ENCODE measurements around the gene NKTR.

The NKTR gene

DNA sequence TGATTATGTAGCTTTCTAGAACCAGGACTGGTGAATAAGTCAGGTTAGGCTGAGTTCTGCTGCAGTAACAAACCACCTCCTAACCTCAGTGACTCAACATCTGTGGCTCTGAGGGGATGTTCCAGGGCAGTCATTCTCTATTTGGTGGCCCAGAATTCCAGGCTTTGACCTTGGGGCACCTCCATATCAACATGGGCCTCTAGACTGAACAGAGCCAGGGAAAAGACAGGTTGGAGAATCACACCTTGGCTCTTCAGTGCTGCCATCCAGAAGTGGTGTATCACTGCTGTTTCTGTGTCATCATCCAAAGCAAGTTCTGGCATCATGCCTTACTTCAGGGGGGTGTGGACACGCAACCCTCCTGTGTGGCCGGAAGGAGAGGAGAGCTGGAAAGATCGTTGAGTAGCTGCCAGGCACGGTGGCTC, 68.3 kb downstream of the NKTR start:
- TF ChIP-seq, protein P1, sequence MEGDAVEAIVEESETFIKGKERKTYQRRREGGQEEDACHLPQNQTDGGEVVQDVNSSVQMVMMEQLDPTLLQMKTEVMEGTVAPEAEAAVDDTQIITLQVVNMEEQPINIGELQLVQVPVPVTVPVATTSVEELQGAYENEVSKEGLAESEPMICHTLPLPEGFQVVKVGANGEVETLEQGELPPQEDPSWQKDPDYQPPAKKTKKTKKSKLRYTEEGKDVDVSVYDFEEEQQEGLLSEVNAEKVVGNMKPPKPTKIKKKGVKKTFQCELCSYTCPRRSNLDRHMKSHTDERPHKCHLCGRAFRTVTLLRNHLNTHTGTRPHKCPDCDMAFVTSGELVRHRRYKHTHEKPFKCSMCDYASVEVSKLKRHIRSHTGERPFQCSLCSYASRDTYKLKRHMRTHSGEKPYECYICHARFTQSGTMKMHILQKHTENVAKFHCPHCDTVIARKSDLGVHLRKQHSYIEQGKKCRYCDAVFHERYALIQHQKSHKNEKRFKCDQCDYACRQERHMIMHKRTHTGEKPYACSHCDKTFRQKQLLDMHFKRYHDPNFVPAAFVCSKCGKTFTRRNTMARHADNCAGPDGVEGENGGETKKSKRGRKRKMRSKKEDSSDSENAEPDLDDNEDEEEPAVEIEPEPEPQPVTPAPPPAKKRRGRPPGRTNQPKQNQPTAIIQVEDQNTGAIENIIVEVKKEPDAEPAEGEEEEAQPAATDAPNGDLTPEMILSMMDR (conservative IDR thresholded peaks at IDR 0.05; ENCODE audit: control insufficient read depth, insufficient read depth, low read depth, low read length), result no peak
- peak; percentile 75 for DNase-seq (ENCODE audit: low read depth)
- H3K4me3 ChIP-seq (ENCODE audit: control insufficient read depth, low read depth, low read length), result no peak overlapping the region

DNA sequence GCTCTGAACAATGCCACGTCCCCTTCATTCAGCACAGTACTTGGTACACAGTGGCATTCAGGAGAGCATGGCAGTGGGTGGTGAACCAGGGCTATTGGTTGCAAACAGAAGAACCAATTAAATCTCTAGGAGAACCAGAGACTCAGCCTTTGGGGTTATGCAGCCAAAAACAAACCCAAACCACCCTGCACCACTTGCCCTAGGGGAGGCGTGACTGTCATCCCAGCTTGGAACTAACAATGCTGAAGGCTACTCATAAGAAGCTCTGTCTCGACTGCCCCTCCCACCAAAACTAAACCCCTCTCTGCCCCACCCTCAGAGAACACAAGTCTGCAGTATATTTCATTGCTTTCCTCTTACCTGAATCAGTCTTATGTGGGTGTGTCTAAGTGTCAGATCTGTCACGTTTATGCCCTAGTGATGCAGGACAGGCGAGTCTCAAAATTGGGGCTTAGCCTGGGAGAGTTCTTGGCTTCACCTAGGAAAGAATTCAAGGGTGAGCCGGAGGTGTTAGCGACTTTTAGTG, 69.6 kb downstream of the NKTR start:
- no peak overlapping the region for H3K4me3 ChIP-seq (ENCODE audit: control insufficient read depth, low read depth, low read length)
- TF ChIP-seq, protein P1 (conservative IDR thresholded peaks at IDR 0.05; ENCODE audit: control insufficient read depth, insufficient read depth, low read depth, low read length), result no peak
- DNase-seq (ENCODE audit: low read depth), result no peak

DNA sequence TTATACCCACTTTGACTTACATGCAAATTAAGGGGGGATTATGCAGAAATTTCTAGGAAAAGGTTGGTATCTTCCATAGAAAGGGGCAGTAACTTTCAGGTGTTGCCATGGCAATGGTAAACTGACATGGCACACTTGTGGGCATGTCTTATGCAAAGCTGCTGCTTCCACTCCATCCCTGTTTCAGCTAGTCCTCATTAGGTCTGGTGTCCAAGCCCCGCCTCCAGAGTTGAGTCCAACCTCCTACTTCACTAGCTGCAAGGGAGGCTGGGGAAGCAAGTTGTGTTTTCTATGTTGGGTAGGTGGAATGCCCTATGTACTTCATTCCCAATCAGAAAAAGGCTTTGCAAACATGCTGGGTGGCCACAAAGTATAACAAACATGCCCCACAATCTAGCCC, 70.2 kb downstream of the NKTR start:
- H3K4me3 ChIP-seq (ENCODE audit: control insufficient read depth, low read depth, low read length), result no peak overlapping the region
- DNase-seq (ENCODE audit: low read depth), result no peak
- TF ChIP-seq, protein P1 (conservative IDR thresholded peaks at IDR 0.05; ENCODE audit: control insufficient read depth, insufficient read depth, low read depth, low read length), result no peak

DNA sequence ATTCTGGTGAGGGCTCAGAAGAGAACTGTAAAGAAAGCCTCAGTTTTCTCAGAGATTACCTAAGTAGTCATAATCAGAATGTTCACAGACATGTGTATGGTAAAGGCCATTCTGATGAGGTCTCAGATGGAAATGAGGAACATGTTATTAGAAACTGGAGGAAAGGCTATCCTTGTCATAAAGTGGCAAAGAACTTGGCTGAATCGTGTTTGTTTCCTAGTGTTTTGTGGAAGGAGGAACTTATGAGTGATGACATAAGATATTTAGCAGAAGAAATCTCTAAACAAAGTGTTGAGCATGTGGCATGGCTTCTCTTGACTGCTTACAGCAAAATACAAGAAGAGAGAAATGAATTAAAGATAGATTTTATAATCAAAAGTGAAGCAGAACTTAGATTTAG, 72.0 kb downstream of the NKTR start:
- DNase-seq (ENCODE audit: low read depth), result no peak
- H3K4me3 ChIP-seq (ENCODE audit: control insufficient read depth, low read depth, low read length), result no peak overlapping the region
- TF ChIP-seq, protein P1 (conservative IDR thresholded peaks at IDR 0.05; ENCODE audit: control insufficient read depth, insufficient read depth, low read depth, low read length), result no peak

DNA sequence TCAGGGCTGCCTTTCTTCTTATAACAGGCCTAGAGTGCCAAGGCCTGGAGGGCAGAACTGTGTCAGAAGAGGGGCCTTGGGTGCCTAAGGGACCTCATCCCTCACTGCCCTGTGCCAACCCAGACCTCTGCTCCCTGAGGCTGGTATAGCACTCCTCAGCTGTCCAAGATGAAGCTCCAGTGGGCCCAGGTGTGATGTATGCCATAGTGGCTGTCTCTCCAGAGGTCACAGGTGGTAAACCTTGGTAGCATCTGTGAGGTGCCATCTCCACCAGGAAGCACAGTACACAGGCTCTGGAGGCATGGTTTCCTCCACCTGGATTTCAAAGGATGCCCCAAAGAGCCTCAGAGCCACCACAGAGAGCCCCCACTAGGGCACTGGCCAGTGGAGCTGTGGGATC, 72.6 kb downstream of the NKTR start:
- no peak for DNase-seq (ENCODE audit: low read depth)
- TF ChIP-seq, protein P1 (conservative IDR thresholded peaks at IDR 0.05; ENCODE audit: control insufficient read depth, insufficient read depth, low read depth, low read length), result no peak
- H3K4me3 ChIP-seq (ENCODE audit: control insufficient read depth, low read depth, low read length), result no peak overlapping the region

DNA sequence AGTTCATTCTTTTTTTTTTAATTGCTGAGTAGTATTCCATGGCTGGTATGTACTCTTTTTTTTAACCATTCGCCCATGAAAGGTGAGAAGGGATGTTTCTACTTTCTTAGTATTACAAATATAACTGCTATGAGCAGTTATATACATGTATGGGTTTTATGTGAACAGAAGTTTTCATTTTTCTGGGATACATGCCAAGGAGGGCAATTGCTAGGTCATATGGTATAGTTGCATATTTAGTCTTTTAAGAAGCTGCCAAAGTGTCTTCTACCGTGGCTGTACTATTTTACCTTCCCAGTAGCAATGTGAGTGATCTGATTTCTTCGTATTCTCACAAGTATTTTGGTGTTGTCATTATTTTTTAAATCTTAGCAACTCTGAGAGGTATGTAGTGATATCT, 73.7 kb downstream of the NKTR start:
- DNase-seq (ENCODE audit: low read depth), result no peak
- no peak overlapping the region for H3K4me3 ChIP-seq (ENCODE audit: control insufficient read depth, low read depth, low read length)
- TF ChIP-seq, protein P1 (conservative IDR thresholded peaks at IDR 0.05; ENCODE audit: control insufficient read depth, insufficient read depth, low read depth, low read length), result no peak

DNA sequence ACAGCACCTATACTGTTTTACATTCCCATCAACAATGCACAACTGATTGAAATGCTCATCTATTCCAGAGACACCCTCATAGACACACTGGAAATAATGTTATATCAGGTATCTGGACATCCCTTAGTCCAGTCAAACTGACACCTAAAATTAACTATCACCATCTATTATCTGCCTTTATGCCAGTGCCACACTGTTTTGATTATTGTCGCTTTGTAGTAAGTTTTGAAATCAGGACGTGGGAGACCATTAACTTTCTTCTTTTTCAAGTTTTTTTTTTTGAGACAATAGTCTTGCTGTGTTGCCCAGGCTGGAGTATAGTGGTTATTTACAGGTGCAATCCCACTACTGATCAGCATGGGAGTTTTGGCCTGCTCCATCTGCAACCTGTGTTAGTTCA, 75.4 kb downstream of the NKTR start:
- TF ChIP-seq, protein P1 (conservative IDR thresholded peaks at IDR 0.05; ENCODE audit: control insufficient read depth, insufficient read depth, low read depth, low read length), result no peak
- no peak for DNase-seq (ENCODE audit: low read depth)
- H3K4me3 ChIP-seq (ENCODE audit: control insufficient read depth, low read depth, low read length), result no peak overlapping the region

All from fibroblast of mammary gland (primary cell).